BJ (cell line): ENCODE data around the gene CHP1. TPM values are rescaled to one million over a fixed set of nuclear protein-coding genes. Genes with fewer than 3 reads are reported as not detected.
"Not testable (repeated sequence)": the region's sequence is repeated elsewhere in the genome, so short reads cannot be mapped to it uniquely, and the experiment has no call there.

ENCODE experiments used
- CTCF ChIA-PET: fragments of 350-600 bp; formaldehyde crosslinking; extraction: SDS; loops from one replicate; lab custom pipeline; 2021; ENCODE audit warnings: antibody characterized with exemption, inconsistent platforms; lab: Yijun Ruan, JAX
- POLR2A ChIA-PET: fragments of 300-600 bp; sonication (Branson Sonifier 250); formaldehyde crosslinking; extraction: SDS; loops from one replicate; lab custom pipeline; 2021; ENCODE audit warnings: antibody characterized with exemption; lab: Charles Lee
- DNase-seq: peaks from one replicate; pipeline ENCODE4 v3.0.0-alpha.2; 2011; ENCODE audit warnings: low read depth
- H3K27me3 ChIP-seq: 2 replicates; pipeline ENCODE4 v1.6.0; 2011; ENCODE audit warnings: low read length; ENCODE audit not compliant: control insufficient read depth, insufficient read depth
- H3K36me3 ChIP-seq: 2 replicates; pipeline ENCODE4 v1.5.1; 2011; ENCODE audit warnings: low read length; ENCODE audit not compliant: control insufficient read depth, insufficient read depth
- H3K4me3 ChIP-seq: 2 replicates; pipeline ENCODE4 v1.5.1; 2011; ENCODE audit warnings: low read depth, mild to moderate bottlenecking, control low read depth, low read length
- CTCF ChIP-seq: IDR thresholded peaks from 2 replicates; pipeline ENCODE4 v1.5.1; 2011; ENCODE audit warnings: low read depth, mild to moderate bottlenecking, control low read depth, inconsistent platforms, low read length, moderate library complexity; ENCODE audit not compliant: insufficient read depth
- polyA plus RNA-seq: library from polyadenylated mRNA; depleted of rRNA; stranded (reverse); fragments of >200 nt; gene quantifications from 2 replicates; pipeline ENCODE4 v1.2.3, GENCODE V29; 2011

Gene CHP1
- polyA plus RNA-seq, 1 experiment, result 59.9 TPM

GRCh38 chr15:41291065-41291631 is 60.1 kb downstream of the CHP1 start:
- CTCF ChIA-PET, result interaction anchor here (1.0 to 1.5 kb wide), 3 partner anchors 9 to 13 kb away, joined by 3 to 4 read pairs (median 4); no protein-coding TSS in a partner anchor
- H3K4me3 ChIP-seq, result no peak overlapping the region
- no peak for TF ChIP-seq CTCF
- no peak for DNase-seq
- peaks cover 11% of the 10 kb centered on the region for H3K36me3 ChIP-seq
- POLR2A ChIA-PET, result no interaction called here
- H3K27me3 ChIP-seq, result no peaks in the 10 kb centered on the region

- ChIA-PET CTCF (interaction anchor here (0.6 kb wide), 1 partner anchor 105 kb away, joined by 3 read pairs; no protein-coding TSS in a partner anchor), POLR2A (no interaction called here)
- H3K4me3 ChIP-seq, result no peak overlapping the region
- peaks cover 9% of the 10 kb centered on the region for H3K36me3 ChIP-seq
- no peak for TF ChIP-seq CTCF
- no peaks in the 10 kb centered on the region for H3K27me3 ChIP-seq
- DNase-seq, result no peak
These were observed 61.5 kb downstream of the CHP1 start for GRCh38 chr15:41292521-41292920.

- DNase-seq, POLR2A ChIA-PET, H3K36me3 ChIP-seq, H3K27me3 ChIP-seq, H3K4me3 ChIP-seq: not testable (repeated sequence)
- CTCF ChIA-PET, result interaction anchor here (1.9 kb wide), 1 partner anchor 9 kb away, joined by 4 read pairs; no protein-coding TSS in a partner anchor
These were observed 70.1 kb downstream of the CHP1 start for GRCh38 chr15:41301139-41301538.

GRCh38 chr15:41301587-41301986 is 70.5 kb downstream of the CHP1 start:
- ChIA-PET POLR2A (no interaction called here), CTCF (interaction anchor here (1.9 kb wide), 1 partner anchor 10 kb away, joined by 4 read pairs; no protein-coding TSS in a partner anchor)
- Histone ChIP-seq H3K4me3 (no peak overlapping the region), H3K36me3 (peaks cover 2% of the 10 kb centered on the region), H3K27me3 (no peaks in the 10 kb centered on the region)
- no peak for DNase-seq
- TF ChIP-seq CTCF, result no peak

GRCh38 chr15:41304149-41304770 is 73.2 kb downstream of the CHP1 start:
- no peak for DNase-seq
- ChIA-PET CTCF (interaction anchor here (0.6 to 1.9 kb wide), 3 partner anchors 13 to 118 kb away, joined by 3 to 4 read pairs (median 3); no protein-coding TSS in a partner anchor), POLR2A (no interaction called here)
- H3K36me3 ChIP-seq, result no peaks in the 10 kb centered on the region; the same call in 1 of the 2 replicates
- H3K27me3 ChIP-seq, result no peaks in the 10 kb centered on the region
- TF ChIP-seq CTCF, result no peak
- H3K4me3 ChIP-seq, result no peak overlapping the region
